Ishikawa (cell line): Measurements from ENCODE around the gene NUP210L.

Experiments used
- CEBPB ChIP-seq: IDR thresholded peaks from 2 replicates; pipeline ENCODE4 v1.6.1; 2012
- CREB1 ChIP-seq: IDR thresholded peaks from 2 replicates; pipeline ENCODE4 v1.6.1; 2012; ENCODE audit warnings: low read depth
- EGR1 ChIP-seq: IDR thresholded peaks from 2 replicates; pipeline ENCODE4 v1.6.1; 2012
- EP300 ChIP-seq: IDR thresholded peaks from 2 replicates; pipeline ENCODE4 v1.6.1; 2012; ENCODE audit warnings: borderline replicate concordance
- FOXM1 ChIP-seq: IDR thresholded peaks from 2 replicates; pipeline ENCODE4 v1.6.1; 2012; ENCODE audit warnings: low read depth, borderline replicate concordance
- MAX ChIP-seq: IDR thresholded peaks from 2 replicates; pipeline ENCODE4 v1.6.1; 2012
- NFIC ChIP-seq: IDR thresholded peaks from 2 replicates; pipeline ENCODE4 v1.6.1; 2012
- RAD21 ChIP-seq: IDR thresholded peaks from 2 replicates; pipeline ENCODE4 v1.6.1; 2012; ENCODE audit warnings: low read depth
- REST ChIP-seq: IDR thresholded peaks from 2 replicates; pipeline ENCODE4 v1.6.1; 2012; ENCODE audit warnings: low read depth, mild to moderate bottlenecking
- TAF1 ChIP-seq: IDR thresholded peaks from 2 replicates; pipeline ENCODE4 v1.6.1; 2012; ENCODE audit warnings: low read depth, mild to moderate bottlenecking
- TCF12 ChIP-seq: IDR thresholded peaks from 2 replicates; pipeline ENCODE4 v1.6.1; 2012; ENCODE audit warnings: low read depth
- TEAD4 ChIP-seq: IDR thresholded peaks from 2 replicates; pipeline ENCODE4 v1.6.1; 2012
- USF1 ChIP-seq: IDR thresholded peaks from 2 replicates; pipeline ENCODE4 v1.6.1; 2012
- YY1 ChIP-seq: IDR thresholded peaks from 2 replicates; pipeline ENCODE4 v1.6.1; 2012; ENCODE audit warnings: low read depth
- ZBTB7A ChIP-seq: IDR thresholded peaks from 2 replicates; pipeline ENCODE4 v1.6.1; 2012; ENCODE audit warnings: low read depth

Gene NUP210L

GRCh38 chr1:153963030-153963849 lies 191.6 kb downstream of the NUP210L start, which contains the start of gene SLC39A1:
TSS of gene SLC39A1 (minus strand) at chr1:153963537. CDS start at chr1:153962715, 822 bp downstream.
- TF ChIP-seq NFIC (no peak), RAD21 (no peak), TAF1 (peak; percentile 83), EGR1 (no peak), MAX (peak; percentile 65), ZBTB7A (peak; percentile 79), YY1 (peak; percentile 13; the same call in 1 of the 2 replicates), CREB1 (peak; percentile 66)

GRCh38 chr1:153962088-153963029 lies 192.5 kb downstream of the NUP210L start:
- TF ChIP-seq YY1 (no peak), CEBPB (no peak), TEAD4 (no peak), NFIC (no peak), USF1 (no peak), RAD21 (no peak), ZBTB7A (no peak), MAX (no peak)

GRCh38 chr1:153961421-153961820 lies 193.5 kb downstream of the NUP210L start:
- TF ChIP-seq NFIC (no peak), YY1 (no peak), EGR1 (no peak), TEAD4 (no peak), FOXM1 (no peak), CEBPB (no peak), USF1 (no peak), TAF1 (no peak), REST (no peak), TCF12 (no peak), ZBTB7A (no peak), RAD21 (no peak), CREB1 (no peak), EP300 (no peak), MAX (no peak)

GRCh38 chr1:153960206-153960605 lies 194.7 kb downstream of the NUP210L start:
- TF ChIP-seq TEAD4 (no peak), REST (no peak), NFIC (no peak), FOXM1 (no peak), RAD21 (no peak), TAF1 (no peak), EGR1 (no peak), CREB1 (no peak), ZBTB7A (no peak), TCF12 (no peak), YY1 (no peak), CEBPB (no peak), EP300 (no peak), USF1 (no peak), MAX (no peak)
